IMR-90 (cell line): ENCODE results near the gene MYO7B. TPM values are rescaled to one million over a fixed set of nuclear protein-coding genes. Genes with fewer than 3 reads are reported as not detected.

Experiments
- ATAC-seq: fragments of 200-7000 bp; cut with Tn5 transposase; 2 replicates; pipeline ENCODE4 v1.9.1; 2020; ENCODE audit warnings: low read depth, mild to moderate bottlenecking, moderate library complexity
- BruUV-seq: library from RNA; stranded (reverse); fragments of 400-500 nt; replicated peaks from 2 replicates; lab custom pipeline; 2021; lab: Mats Ljungman, UMichigan
- CTCF ChIA-PET: fragments of 300-600 bp; formaldehyde crosslinking; extraction: SDS; loops from one replicate; lab custom pipeline; 2021; ENCODE audit warnings: antibody characterized with exemption; lab: Yijun Ruan, JAX
- POLR2A ChIA-PET: fragments of 300-600 bp; sonication (Branson Sonifier 250); formaldehyde crosslinking; loops from one replicate; lab custom pipeline; 2022; ENCODE audit warnings: antibody characterized with exemption; ENCODE audit not compliant: unreplicated experiment; lab: Charles Lee
- DNase-seq: peaks from one replicate; pipeline ENCODE4 v3.0.0; 2013
- H2AFZ ChIP-seq: replicated peaks from 2 replicates; pipeline ENCODE3; 2013; ENCODE audit warnings: low read length, mild to moderate bottlenecking; ENCODE audit not compliant: poor library complexity
- H2AK5ac ChIP-seq: 2 replicates; pipeline ENCODE4 v1.6.1; 2013; ENCODE audit warnings: low read depth, low read length, inconsistent platforms
- H2AK9ac ChIP-seq: replicated peaks from 2 replicates; pipeline ENCODE3; 2013; ENCODE audit warnings: mild to moderate bottlenecking, low read depth, low read length, moderate library complexity; ENCODE audit not compliant: poor library complexity
- H2BK120ac ChIP-seq: 2 replicates; pipeline ENCODE4 v1.6.1; 2013; ENCODE audit warnings: low read depth, low read length, inconsistent platforms
- H2BK15ac ChIP-seq: 3 replicates; pipeline ENCODE4 v1.6.1; 2013; ENCODE audit warnings: low read depth, low read length, inconsistent platforms
- H2BK20ac ChIP-seq: 2 replicates; pipeline ENCODE4 v1.6.1; 2013; ENCODE audit warnings: low read depth, mild to moderate bottlenecking, inconsistent platforms, low read length, moderate library complexity
- H2BK5ac ChIP-seq: 2 replicates; pipeline ENCODE4 v1.6.1; 2013; ENCODE audit warnings: mild to moderate bottlenecking, low read depth, low read length, inconsistent platforms; ENCODE audit not compliant: poor library complexity, severe bottlenecking
- H3K14ac ChIP-seq: replicated peaks from 2 replicates; pipeline ENCODE4 v1.6.1; 2013; ENCODE audit warnings: low read depth, low read length, inconsistent platforms
- H3K18ac ChIP-seq: 2 replicates; pipeline ENCODE4 v1.6.1; 2013; ENCODE audit warnings: low read depth, low read length, control low read depth
- H3K23ac ChIP-seq: 2 replicates; pipeline ENCODE4 v1.6.1; 2013; ENCODE audit warnings: low read depth, low read length, inconsistent platforms
- H3K27ac ChIP-seq: 2 replicates; pipeline ENCODE4 v1.5.1; 2013; ENCODE audit warnings: mild to moderate bottlenecking, control low read depth, low read length; ENCODE audit not compliant: insufficient read depth
- H3K27me3 ChIP-seq: 2 replicates; pipeline ENCODE4 v1.6.1; 2013; ENCODE audit warnings: low read length; ENCODE audit not compliant: control insufficient read depth, insufficient read depth
- H3K36me3 ChIP-seq: 2 replicates; pipeline ENCODE4 v1.6.1; 2013; ENCODE audit warnings: low read length, mixed read lengths; ENCODE audit not compliant: control insufficient read depth, insufficient read depth
- H3K4ac ChIP-seq: 2 replicates; pipeline ENCODE4 v1.6.1; 2013; ENCODE audit warnings: low read depth, low read length, inconsistent platforms
- H3K4me1 ChIP-seq: 2 replicates; pipeline ENCODE4 v1.6.1; 2013; ENCODE audit warnings: low read length, mixed read lengths; ENCODE audit not compliant: control insufficient read depth, insufficient read depth
- H3K4me2 ChIP-seq: 2 replicates; pipeline ENCODE4 v1.6.1; 2013; ENCODE audit warnings: low read depth, mild to moderate bottlenecking, control low read depth, low read length, moderate library complexity
- H3K4me3 ChIP-seq: 2 replicates; pipeline ENCODE4 v1.5.1; 2013; ENCODE audit warnings: low read depth, mild to moderate bottlenecking, control low read depth, low read length, moderate library complexity; ENCODE audit not compliant: insufficient read depth
- H3K56ac ChIP-seq: 2 replicates; pipeline ENCODE4 v1.6.1; 2013; ENCODE audit warnings: low read length, inconsistent platforms; ENCODE audit not compliant: insufficient read depth; ENCODE audit errors: extremely low read depth
- H3K79me1 ChIP-seq, 2 experiments: 2 replicates each; pipeline ENCODE4 v1.6.1; 2013; ENCODE audit warnings: low read length in 2 of 2, inconsistent platforms in 1 of 2, low read depth in 1 of 2
- H3K9ac ChIP-seq: 2 replicates; pipeline ENCODE4 v1.6.1; 2013; ENCODE audit warnings: low read depth, low read length, control low read depth
- H3K9me1 ChIP-seq: 2 replicates; pipeline ENCODE4 v1.6.1; 2013; ENCODE audit warnings: low read length, inconsistent platforms; ENCODE audit not compliant: insufficient read depth
- H3K9me3 ChIP-seq: 2 replicates; pipeline ENCODE4 v1.6.1; 2013; ENCODE audit warnings: low read length; ENCODE audit not compliant: control insufficient read depth, insufficient read depth
- H4K20me1 ChIP-seq: 2 replicates; pipeline ENCODE4 v1.6.1; 2013; ENCODE audit warnings: low read length, inconsistent platforms; ENCODE audit not compliant: insufficient read depth
- H4K5ac ChIP-seq: 2 replicates; pipeline ENCODE4 v1.6.1; 2013; ENCODE audit warnings: mild to moderate bottlenecking, low read depth, low read length, control low read depth
- H4K8ac ChIP-seq, 2 experiments: 2 replicates each; pipeline ENCODE4 v1.6.1; 2013; ENCODE audit warnings: low read depth in 2 of 2, low read length in 2 of 2, control low read depth in 1 of 2, inconsistent platforms in 1 of 2
- H4K91ac ChIP-seq: 2 replicates; pipeline ENCODE4 v1.6.1; 2013; ENCODE audit warnings: low read depth, low read length, inconsistent platforms; ENCODE audit not compliant: insufficient read depth
- FOS ChIP-seq: fragments of 150-350 bp; IDR thresholded peaks from 2 replicates; pipeline ENCODE4 v1.6.1; 2016; ENCODE audit warnings: low read depth, low read length
- MAFK ChIP-seq: IDR thresholded peaks from 2 replicates; pipeline ENCODE4 v1.6.1; 2012; ENCODE audit warnings: low read depth, low read length, improper control_type of control experiment
- MXI1 ChIP-seq: IDR thresholded peaks from 2 replicates; pipeline ENCODE4 v1.6.1; 2012; ENCODE audit warnings: low read depth, mild to moderate bottlenecking, low read length, moderate library complexity, borderline replicate concordance
- NFE2L2 ChIP-seq: fragments of 150-350 bp; IDR thresholded peaks from 2 replicates; pipeline ENCODE4 v1.6.1; 2016; ENCODE audit warnings: low read depth, mild to moderate bottlenecking, low read length
- SMC3 ChIP-seq: fragments of 150-350 bp; IDR thresholded peaks from 2 replicates; pipeline ENCODE4 v1.6.1; 2016; ENCODE audit warnings: low read depth, mild to moderate bottlenecking, antibody characterized with exemption, low read length, moderate library complexity
- WGBS, 2 experiments: methylation state at CpG; one replicate each; pipeline versions ENCODE4 v1.1.5 to v1.1.7; 2013; ENCODE audit warnings: missing lambda C conversion rate in 2 of 2; ENCODE audit not compliant: insufficient read length in 1 of 2; ENCODE audit errors: extremely low coverage in 2 of 2; 5-methylcytosine and 5-hydroxymethylcytosine counted together
- dilution Hi-C: fragments of 300-500 bp; cut with HindIII; formaldehyde crosslinking; loops from one replicate; pipeline ENCODE4 v1.14.3; 2018; ENCODE audit warnings: low sequenced_read_pairs; ENCODE audit not compliant: unreplicated experiment
- in situ Hi-C: fragments of 300-500 bp; cut with MboI; formaldehyde crosslinking; loops from 3 replicates; pipeline ENCODE4 v1.14.3; 2019; ENCODE audit warnings: low sequenced_read_pairs, inconsistent platforms, mixed read lengths
- intact Hi-C: fragments of 100-400 bp; cut with micrococcal nuclease; formaldehyde crosslinking; loops from 2 replicates; pipeline ENCODE4 v1.10.0; 2022
- polyA plus RNA-seq, 3 experiments: library from polyadenylated mRNA; depleted of rRNA; stranded (reverse); fragments of >200 nt; gene quantifications; 2 replicates each; pipeline ENCODE4 v1.2.3, GENCODE V29; 2012; ENCODE audit warnings: low replicate concordance in 1 of 3
- total RNA-seq: library from RNA; depleted of rRNA; stranded (reverse); fragments of >200 nt; gene quantifications from 2 replicates; pipeline ENCODE4 v1.2.3, GENCODE V29; 2012
- TF ChIP-seq, protein P1 (sequence below): conservative IDR thresholded peaks from 2 replicates; pipeline ENCODE4 v1.5.1; 2012; ENCODE audit warnings: mild to moderate bottlenecking, low read depth, low read length, improper control_type of control experiment
- TF ChIP-seq, protein P2 (sequence below): fragments of 150-350 bp; IDR thresholded peaks from 2 replicates; pipeline ENCODE4 v1.6.1; 2016; ENCODE audit warnings: low read depth, mild to moderate bottlenecking, low read length, moderate library complexity, borderline replicate concordance

MYO7B gene
- total and polyA plus RNA-seq, 2 of the 4 experiments (the other 2 are of a cell fraction), result 0.18 to 0.46 TPM

DNA sequence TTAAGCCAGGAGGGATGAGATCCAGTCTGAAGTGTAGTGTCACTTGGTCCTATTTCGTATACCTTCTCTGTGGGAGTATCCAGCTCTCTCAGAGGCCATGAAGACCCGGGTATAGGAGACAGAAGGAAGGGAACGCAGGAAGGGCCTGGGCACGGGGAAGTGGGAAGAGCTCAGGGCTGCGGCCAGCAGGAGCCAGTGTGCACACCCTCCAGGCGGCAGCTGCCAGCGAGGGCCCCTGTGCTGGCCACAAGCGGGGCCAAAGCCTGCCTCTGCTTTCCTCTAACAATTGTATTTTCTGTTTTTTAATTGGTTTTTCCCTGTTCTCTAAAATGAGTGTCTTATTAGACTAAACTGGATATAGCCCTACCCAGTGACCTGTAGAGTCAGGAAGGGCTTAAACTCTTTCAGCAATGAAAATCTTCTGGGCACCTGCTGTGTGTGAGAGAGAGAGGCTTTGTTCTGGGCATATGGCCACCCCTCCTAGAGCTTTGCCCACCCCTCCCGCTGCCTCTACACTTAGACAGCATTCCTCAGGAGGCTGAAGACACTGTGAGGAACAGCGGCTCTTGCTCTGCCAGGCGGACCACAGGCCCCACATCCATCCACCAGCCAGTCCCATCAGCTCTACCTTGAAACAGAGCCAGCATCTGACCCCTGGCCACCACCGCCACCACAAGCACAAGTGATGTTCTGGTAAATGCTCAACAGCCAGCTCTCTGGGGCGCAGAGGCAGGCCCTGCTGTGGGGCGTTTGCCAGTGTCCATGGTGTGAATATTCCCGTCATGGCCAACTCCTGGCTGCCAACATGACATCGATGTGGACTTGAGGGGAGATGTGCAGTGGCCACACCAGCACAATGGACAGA is 120.0 kb downstream of the MYO7B start:
- Histone ChIP-seq H4K20me1 (peaks cover 37% of the 10 kb centered on the region), H2BK5ac (no peak overlapping the region), H4K8ac (no peak overlapping the region), H3K9me1 (peaks cover 10% of the 10 kb centered on the region; the same call in 1 of the 2 replicates), H4K91ac (no peak overlapping the region), H3K4ac (no peak overlapping the region), H3K56ac (no peak overlapping the region), H2BK120ac (no peak overlapping the region), H3K4me3 (no peak overlapping the region), H2AK5ac (no peak overlapping the region), H2BK20ac (no peak overlapping the region), H4K5ac (no peak overlapping the region), H3K79me1 (peaks cover 10 to 30% of the 10 kb centered on the region in 2 experiments), H2AFZ (no peak overlapping the region), H2BK15ac (no peak overlapping the region), H3K27ac (no peak overlapping the region), H3K27me3 (no peaks in the 10 kb centered on the region), H3K14ac (no peak overlapping the region), H3K23ac (no peak overlapping the region), H3K9me3 (peaks cover 2% of the 10 kb centered on the region; the same call in 1 of the 2 replicates), H3K4me1 (no peaks in the 10 kb centered on the region), H3K18ac (no peak overlapping the region), H3K36me3 (peaks cover 20% of the 10 kb centered on the region), H2AK9ac (no peak overlapping the region), H3K4me2 (no peak overlapping the region), H3K9ac (no peak overlapping the region)
- DNase-seq (no peak), ATAC-seq (no peak)
- ChIA-PET POLR2A (no interaction called here), CTCF (interaction anchor here (0.6 kb wide), 1 partner anchor 47 kb away, joined by 3 read pairs; no protein-coding TSS in a partner anchor)
- no TSS peak for BruUV-seq
- dilution Hi-C loops, result no loop called here
- intact Hi-C loops, result no loop called here
- 91% methylated on average over 4 of the region's 16 CpGs; no CpG with 5 or more reads in 1 of the 2 experiments for WGBS, 2 experiments
- TF ChIP-seq, protein P1, sequence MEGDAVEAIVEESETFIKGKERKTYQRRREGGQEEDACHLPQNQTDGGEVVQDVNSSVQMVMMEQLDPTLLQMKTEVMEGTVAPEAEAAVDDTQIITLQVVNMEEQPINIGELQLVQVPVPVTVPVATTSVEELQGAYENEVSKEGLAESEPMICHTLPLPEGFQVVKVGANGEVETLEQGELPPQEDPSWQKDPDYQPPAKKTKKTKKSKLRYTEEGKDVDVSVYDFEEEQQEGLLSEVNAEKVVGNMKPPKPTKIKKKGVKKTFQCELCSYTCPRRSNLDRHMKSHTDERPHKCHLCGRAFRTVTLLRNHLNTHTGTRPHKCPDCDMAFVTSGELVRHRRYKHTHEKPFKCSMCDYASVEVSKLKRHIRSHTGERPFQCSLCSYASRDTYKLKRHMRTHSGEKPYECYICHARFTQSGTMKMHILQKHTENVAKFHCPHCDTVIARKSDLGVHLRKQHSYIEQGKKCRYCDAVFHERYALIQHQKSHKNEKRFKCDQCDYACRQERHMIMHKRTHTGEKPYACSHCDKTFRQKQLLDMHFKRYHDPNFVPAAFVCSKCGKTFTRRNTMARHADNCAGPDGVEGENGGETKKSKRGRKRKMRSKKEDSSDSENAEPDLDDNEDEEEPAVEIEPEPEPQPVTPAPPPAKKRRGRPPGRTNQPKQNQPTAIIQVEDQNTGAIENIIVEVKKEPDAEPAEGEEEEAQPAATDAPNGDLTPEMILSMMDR, result no peak
- TF ChIP-seq NFE2L2 (no peak), SMC3 (no peak), MXI1 (no peak), MAFK (no peak), FOS (no peak)
- TF ChIP-seq, protein P2, sequence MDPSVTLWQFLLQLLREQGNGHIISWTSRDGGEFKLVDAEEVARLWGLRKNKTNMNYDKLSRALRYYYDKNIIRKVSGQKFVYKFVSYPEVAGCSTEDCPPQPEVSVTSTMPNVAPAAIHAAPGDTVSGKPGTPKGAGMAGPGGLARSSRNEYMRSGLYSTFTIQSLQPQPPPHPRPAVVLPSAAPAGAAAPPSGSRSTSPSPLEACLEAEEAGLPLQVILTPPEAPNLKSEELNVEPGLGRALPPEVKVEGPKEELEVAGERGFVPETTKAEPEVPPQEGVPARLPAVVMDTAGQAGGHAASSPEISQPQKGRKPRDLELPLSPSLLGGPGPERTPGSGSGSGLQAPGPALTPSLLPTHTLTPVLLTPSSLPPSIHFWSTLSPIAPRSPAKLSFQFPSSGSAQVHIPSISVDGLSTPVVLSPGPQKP, result no peak
- in situ Hi-C loops, result no loop called here
